ENCODE results near the gene SSC5D. TPM values are rescaled to one million over a fixed set of nuclear protein-coding genes. Genes with fewer than 3 reads are reported as not detected.

The SSC5D gene
- total RNA-seq (0.80 TPM), polyA plus RNA-seq (1.8 TPM)
- long read RNA-seq, donor 1 = 0 reads
- long read RNA-seq, donor 2 = 0 reads
- long read RNA-seq, donor 3 = 0 reads
- long read RNA-seq, donor 4 = 0 reads
- long read RNA-seq, donor 5 = 0 reads
- long read RNA-seq, donor 6 = 0 reads
- long read RNA-seq, donor 7 = 0 reads
- long read RNA-seq, donor 8 = 0 reads
- long read RNA-seq, donor 9 = 0 reads
- long read RNA-seq, donor 10 = 0 reads

- WGBS = 51% methylated on average over 19 of the region's 21 CpGs
- H3K9me3 ChIP-seq (ENCODE audit: control insufficient read depth in 2 of 2, insufficient read depth in 1 of 2, low read length in 1 of 2) = peaks cover 0 to 8% of the 10 kb centered on the region in 2 donors
- peaks cover 57 to 76% of the 10 kb centered on the region in 2 donors for H3K4me1 ChIP-seq (ENCODE audit: control insufficient read depth in 2 of 2, insufficient read depth in 2 of 2, low read length in 2 of 2)
- H3K36me3 ChIP-seq (ENCODE audit: control insufficient read depth in 2 of 2, insufficient read depth in 2 of 2, low read length in 1 of 2) = peaks cover 14 to 15% of the 10 kb centered on the region in 2 donors
- peaks cover 0 to 19% of the 10 kb centered on the region in 2 donors for H3K27me3 ChIP-seq (ENCODE audit: control insufficient read depth in 2 of 2, insufficient read depth in 1 of 2, low read length in 1 of 2)
- H3K4me3 ChIP-seq (ENCODE audit: low read length in 2 of 2) = peak within 1 kb of the TSS; percentile 48 to 73
- peak within 1 kb of the TSS; percentile 64 to 100 for H3K27ac ChIP-seq (ENCODE audit: low read depth in 1 of 2, low read length in 1 of 2)
- DNase-seq (ENCODE audit: low read depth in 6 of 9, low spot score in 9 of 9) = no peak
Observed at GRCh38 chr19:55487924-55488687, at the start of gene SSC5D. TSS of gene SSC5D (plus strand) at chr19:55488436. CDS start at chr19:55488590, 154 bp downstream.

GRCh38 chr19:55439052-55439451 lies 49.2 kb upstream of the SSC5D start:
- H3K4me3 ChIP-seq (ENCODE audit: low read length in 2 of 2) = no peak overlapping the region
- DNase-seq (ENCODE audit: low read depth in 6 of 9, low spot score in 9 of 9) = no peak
- H3K27me3 ChIP-seq (ENCODE audit: control insufficient read depth in 2 of 2, insufficient read depth in 1 of 2, low read length in 1 of 2) = peaks cover 59 to 94% of the 10 kb centered on the region in 2 donors
- no peak overlapping the region for H3K27ac ChIP-seq (ENCODE audit: low read depth in 1 of 2, low read length in 1 of 2)
- WGBS = 81% methylated on average over 5 of the region's 5 CpGs
- H3K36me3 ChIP-seq (ENCODE audit: control insufficient read depth in 2 of 2, insufficient read depth in 2 of 2, low read length in 1 of 2) = no peaks in the 10 kb centered on the region
- peaks cover 1 to 19% of the 10 kb centered on the region in 2 donors for H3K9me3 ChIP-seq (ENCODE audit: control insufficient read depth in 2 of 2, insufficient read depth in 1 of 2, low read length in 1 of 2)
- H3K4me1 ChIP-seq (ENCODE audit: control insufficient read depth in 2 of 2, insufficient read depth in 2 of 2, low read length in 2 of 2) = peaks cover 8 to 22% of the 10 kb centered on the region in 2 donors

GRCh38 chr19:55440411-55441105 lies 47.7 kb upstream of the SSC5D start:
- 19% methylated on average over 39 of the region's 39 CpGs for WGBS
- Histone ChIP-seq H3K4me1 (ENCODE audit: control insufficient read depth in 2 of 2, insufficient read depth in 2 of 2, low read length in 2 of 2) (peaks cover 8 to 22% of the 10 kb centered on the region in 2 donors), H3K36me3 (ENCODE audit: control insufficient read depth in 2 of 2, insufficient read depth in 2 of 2, low read length in 1 of 2) (no peaks in the 10 kb centered on the region), H3K9me3 (ENCODE audit: control insufficient read depth in 2 of 2, insufficient read depth in 1 of 2, low read length in 1 of 2) (peaks cover 1 to 15% of the 10 kb centered on the region in 2 donors), H3K27me3 (ENCODE audit: control insufficient read depth in 2 of 2, insufficient read depth in 1 of 2, low read length in 1 of 2) (peaks cover 73 to 97% of the 10 kb centered on the region in 2 donors), H3K4me3 (ENCODE audit: low read length in 2 of 2) (no peak overlapping the region), H3K27ac (ENCODE audit: low read depth in 1 of 2, low read length in 1 of 2) (no peak overlapping the region)
- no peak for DNase-seq (ENCODE audit: low read depth in 6 of 9, low spot score in 9 of 9)

- H3K9me3 ChIP-seq (ENCODE audit: control insufficient read depth in 2 of 2, insufficient read depth in 1 of 2, low read length in 1 of 2) = peaks cover 1 to 15% of the 10 kb centered on the region in 2 donors
- H3K27me3 ChIP-seq (ENCODE audit: control insufficient read depth in 2 of 2, insufficient read depth in 1 of 2, low read length in 1 of 2) = peaks cover 76 to 97% of the 10 kb centered on the region in 2 donors
- no peak for DNase-seq (ENCODE audit: low read depth in 6 of 9, low spot score in 9 of 9)
- H3K4me1 ChIP-seq (ENCODE audit: control insufficient read depth in 2 of 2, insufficient read depth in 2 of 2, low read length in 2 of 2) = peaks cover 8 to 22% of the 10 kb centered on the region in 2 donors
- 2% methylated on average over 21 of the region's 21 CpGs for WGBS
- no peak overlapping the region for H3K27ac ChIP-seq (ENCODE audit: low read depth in 1 of 2, low read length in 1 of 2)
- H3K4me3 ChIP-seq (ENCODE audit: low read length in 2 of 2) = no peak overlapping the region
- H3K36me3 ChIP-seq (ENCODE audit: control insufficient read depth in 2 of 2, insufficient read depth in 2 of 2, low read length in 1 of 2) = no peaks in the 10 kb centered on the region
Observed at GRCh38 chr19:55441319-55441691, 46.9 kb upstream of the SSC5D start.

- Histone ChIP-seq H3K27me3 (ENCODE audit: control insufficient read depth in 2 of 2, insufficient read depth in 1 of 2, low read length in 1 of 2) (peaks cover 73 to 97% of the 10 kb centered on the region in 2 donors), H3K27ac (ENCODE audit: low read depth in 1 of 2, low read length in 1 of 2) (no peak overlapping the region), H3K4me3 (ENCODE audit: low read length in 2 of 2) (peak overlapping the region in 1 of 2 donors; percentile 26), H3K4me1 (ENCODE audit: control insufficient read depth in 2 of 2, insufficient read depth in 2 of 2, low read length in 2 of 2) (peaks cover 8 to 22% of the 10 kb centered on the region in 2 donors), H3K36me3 (ENCODE audit: control insufficient read depth in 2 of 2, insufficient read depth in 2 of 2, low read length in 1 of 2) (no peaks in the 10 kb centered on the region), H3K9me3 (ENCODE audit: control insufficient read depth in 2 of 2, insufficient read depth in 1 of 2, low read length in 1 of 2) (peaks cover 1 to 15% of the 10 kb centered on the region in 2 donors)
- DNase-seq (ENCODE audit: low read depth in 6 of 9, low spot score in 9 of 9) = no peak
- 4% methylated on average over 39 of the region's 39 CpGs for WGBS
Observed at GRCh38 chr19:55441692-55442321, 46.4 kb upstream of the SSC5D start.

GRCh38 chr19:55442372-55442961 lies 45.8 kb upstream of the SSC5D start:
- H3K27ac ChIP-seq (ENCODE audit: low read depth in 1 of 2, low read length in 1 of 2) = no peak overlapping the region
- H3K27me3 ChIP-seq (ENCODE audit: control insufficient read depth in 2 of 2, insufficient read depth in 1 of 2, low read length in 1 of 2) = peaks cover 74 to 97% of the 10 kb centered on the region in 2 donors
- H3K4me1 ChIP-seq (ENCODE audit: control insufficient read depth in 2 of 2, insufficient read depth in 2 of 2, low read length in 2 of 2) = peaks cover 8 to 22% of the 10 kb centered on the region in 2 donors
- DNase-seq (ENCODE audit: low read depth in 6 of 9, low spot score in 9 of 9) = no peak
- WGBS = 2% methylated on average over 72 of the region's 72 CpGs
- H3K36me3 ChIP-seq (ENCODE audit: control insufficient read depth in 2 of 2, insufficient read depth in 2 of 2, low read length in 1 of 2) = no peaks in the 10 kb centered on the region
- peak overlapping the region in 1 of 2 donors; percentile 26 for H3K4me3 ChIP-seq (ENCODE audit: low read length in 2 of 2)
- H3K9me3 ChIP-seq (ENCODE audit: control insufficient read depth in 2 of 2, insufficient read depth in 1 of 2, low read length in 1 of 2) = peaks cover under 1 to 15% of the 10 kb centered on the region in 2 donors

GRCh38 chr19:55443045-55443823 lies 45.0 kb upstream of the SSC5D start, which contains the start of gene SHISA7:
TSS of gene SHISA7 (minus strand) at chr19:55443300. CDS start at chr19:55442863, 437 bp downstream.
- 3% methylated on average over 43 of the region's 43 CpGs for WGBS
- H3K4me3 ChIP-seq (ENCODE audit: low read length in 2 of 2) = peak within 1 kb of the TSS in 1 of 2 donors; percentile 26
- no peaks in the 10 kb centered on the region for H3K36me3 ChIP-seq (ENCODE audit: control insufficient read depth in 2 of 2, insufficient read depth in 2 of 2, low read length in 1 of 2)
- no peak within 1 kb of the TSS for H3K27ac ChIP-seq (ENCODE audit: low read depth in 1 of 2, low read length in 1 of 2)
- peaks cover 68 to 97% of the 10 kb centered on the region in 2 donors for H3K27me3 ChIP-seq (ENCODE audit: control insufficient read depth in 2 of 2, insufficient read depth in 1 of 2, low read length in 1 of 2)
- H3K9me3 ChIP-seq (ENCODE audit: control insufficient read depth in 2 of 2, insufficient read depth in 1 of 2, low read length in 1 of 2) = peaks cover 0 to 15% of the 10 kb centered on the region in 2 donors
- no peak for DNase-seq (ENCODE audit: low read depth in 6 of 9, low spot score in 9 of 9)
- H3K4me1 ChIP-seq (ENCODE audit: control insufficient read depth in 2 of 2, insufficient read depth in 2 of 2, low read length in 2 of 2) = peaks cover 8 to 22% of the 10 kb centered on the region in 2 donors

Measured in thymus (tissue), 14 donors.